IPS-NIHi7 (cell line): ENCODE measurements around the gene NIPBL.
"Not testable (repeated sequence)": the region's sequence is repeated elsewhere in the genome, so short reads cannot be mapped to it uniquely, and the experiment has no call there.

Source experiments
- DNase-seq: peaks from one replicate; pipeline ENCODE4 v3.0.0; 2012; ENCODE audit warnings: mixed read lengths; ENCODE audit errors: extremely low spot score

Gene NIPBL

GRCh38 chr5:37086466-37087173 is 210.1 kb downstream of the NIPBL start:
- peak; percentile 23 for DNase-seq

- DNase-seq: no peak
Observed at GRCh38 chr5:37088009-37088408, 211.4 kb downstream of the NIPBL start.

- DNase-seq: no peak
Observed at GRCh38 chr5:37090123-37090726, 213.7 kb downstream of the NIPBL start.

GRCh38 chr5:37090781-37091180 is 214.2 kb downstream of the NIPBL start:
- no peak for DNase-seq

- DNase-seq: peak; percentile 18
Observed at GRCh38 chr5:37093795-37094194, 217.2 kb downstream of the NIPBL start.

GRCh38 chr5:37099267-37099666 is 222.7 kb downstream of the NIPBL start:
- not testable (repeated sequence) for DNase-seq

GRCh38 chr5:37103302-37103701 is 226.7 kb downstream of the NIPBL start:
- no peak for DNase-seq

- no peak for DNase-seq
Observed at GRCh38 chr5:37109338-37109737, 232.8 kb downstream of the NIPBL start.

- no peak for DNase-seq
Observed at GRCh38 chr5:37110135-37110534, 233.6 kb downstream of the NIPBL start.

GRCh38 chr5:37111426-37112382 is 235.1 kb downstream of the NIPBL start:
- DNase-seq: no peak

- no peak for DNase-seq
Observed at GRCh38 chr5:37112383-37112991, 235.9 kb downstream of the NIPBL start.
